H1 (cell line): Measurements from ENCODE around the gene POLR1H. TPM values are rescaled to one million over a fixed set of nuclear protein-coding genes. Genes with fewer than 3 reads are reported as not detected.

Experiments used
- CTCF ChIA-PET: fragments of 300-600 bp; sonication (Branson Sonifier 250); formaldehyde crosslinking; loops from one replicate; lab custom pipeline; 2021; ENCODE audit not compliant: partially characterized antibody; lab: Charles Lee
- POLR2A ChIA-PET: fragments of 300-600 bp; sonication (Branson Sonifier 250); formaldehyde crosslinking; loops from one replicate; lab custom pipeline; 2021; ENCODE audit warnings: inconsistent platforms; ENCODE audit not compliant: partially characterized antibody; lab: Charles Lee
- DNase-seq, 2 experiments: peaks; one replicate each; pipeline versions ENCODE4 v3.0.0 to v3.0.0-alpha.2; 2010 to 2022; ENCODE audit warnings: low spot score in 2 of 2, low read depth in 1 of 2, mixed read lengths in 1 of 2
- FAIRE-seq: peaks from 2 replicates; lab custom pipeline; 2011; peaks lifted over from hg19 to GRCh38; lab: Jason Lieb, UNC
- H2AFZ ChIP-seq: 2 replicates; pipeline ENCODE4 v1.8.1; 2012; ENCODE audit warnings: low read length, inconsistent platforms
- H2AK5ac ChIP-seq: 2 replicates; pipeline ENCODE4 v1.6.1; 2013; ENCODE audit warnings: low read depth, low read length
- H2BK120ac ChIP-seq: replicated peaks from 2 replicates; pipeline ENCODE3; 2013; ENCODE audit warnings: low read depth, low read length, inconsistent platforms
- H2BK12ac ChIP-seq: 2 replicates; pipeline ENCODE4 v1.6.1; 2013; ENCODE audit warnings: low read depth, low read length
- H2BK15ac ChIP-seq: 2 replicates; pipeline ENCODE4 v1.6.1; 2013; ENCODE audit warnings: low read length
- H2BK20ac ChIP-seq: 2 replicates; pipeline ENCODE4 v1.6.1; 2013; ENCODE audit warnings: low read length
- H2BK5ac ChIP-seq: 2 replicates; pipeline ENCODE4 v1.6.1; 2013; ENCODE audit warnings: low read depth, low read length
- H3K14ac ChIP-seq: 2 replicates; pipeline ENCODE4 v1.6.1; 2013; ENCODE audit warnings: inconsistent platforms; ENCODE audit not compliant: insufficient read length
- H3K18ac ChIP-seq: 2 replicates; pipeline ENCODE4 v1.6.1; 2013; ENCODE audit warnings: low read length; ENCODE audit errors: extremely low read depth
- H3K23ac ChIP-seq: 2 replicates; pipeline ENCODE4 v1.6.1; 2013; ENCODE audit warnings: inconsistent platforms; ENCODE audit not compliant: insufficient read length
- H3K23me2 ChIP-seq: 2 replicates; pipeline ENCODE4 v1.6.1; 2013; ENCODE audit warnings: low read depth, low read length
- H3K27ac ChIP-seq: 2 replicates; pipeline ENCODE4 v1.6.1; 2011; ENCODE audit warnings: low read depth, low read length, inconsistent platforms
- H3K27me3 ChIP-seq, 4 experiments: replicated peaks in 1 of 4; 1 replicate in 1 of 4; 2 replicates in 3 of 4; pipeline versions ENCODE4 v1.6.1 to v1.8.1; 2011 to 2013; ENCODE audit warnings: low read length in 3 of 4, mild to moderate bottlenecking in 3 of 4, inconsistent platforms in 2 of 4, mixed read lengths in 2 of 4, moderate library complexity in 1 of 4; ENCODE audit not compliant: control insufficient read depth in 3 of 4, insufficient read depth in 3 of 4; ENCODE audit errors: extremely low read depth in 1 of 4
- H3K36me3 ChIP-seq, 4 experiments: 2 replicates each; pipeline versions ENCODE4 v1.6.1 to v1.8.1; 2011 to 2013; ENCODE audit warnings: mild to moderate bottlenecking in 4 of 4, low read length in 3 of 4, moderate library complexity in 2 of 4, control low read depth in 1 of 4, inconsistent platforms in 1 of 4; ENCODE audit not compliant: insufficient read depth in 4 of 4, control insufficient read depth in 2 of 4
- H3K4ac ChIP-seq: replicated peaks from 2 replicates; pipeline ENCODE3; 2013; ENCODE audit warnings: low read length, low read depth, mixed read lengths, inconsistent platforms; ENCODE audit not compliant: insufficient read length
- H3K4me1 ChIP-seq, 4 experiments: replicated peaks in 1 of 4; 1 replicate in 1 of 4; 2 replicates in 3 of 4; pipeline versions ENCODE4 v1.6.1 to v1.8.1; 2011 to 2013; ENCODE audit warnings: low read length in 3 of 4, inconsistent platforms in 2 of 4, mixed read lengths in 1 of 4; ENCODE audit not compliant: insufficient read depth in 4 of 4, control insufficient read depth in 3 of 4
- H3K4me2 ChIP-seq, 2 experiments: 2 replicates each; pipeline versions ENCODE4 v1.6.1 to v1.8.1; 2011 to 2013; ENCODE audit warnings: low read depth in 2 of 2, low read length in 2 of 2, control low read depth in 1 of 2, inconsistent platforms in 1 of 2, mild to moderate bottlenecking in 1 of 2; ENCODE audit not compliant: insufficient read depth in 1 of 2
- H3K4me3 ChIP-seq, 4 experiments: fragments of 200-600, 300-600 bp in 1 of 4; sonication (generic), shearing (Covaris generic), sonication (Bioruptor Twin) in 1 of 4; 2 replicates each; pipeline versions ENCODE4 v1.5.1 to v1.8.1; 2011 to 2016; ENCODE audit warnings: low read length in 4 of 4, low read depth in 3 of 4, control low read depth in 2 of 4, inconsistent platforms in 2 of 4, mild to moderate bottlenecking in 2 of 4, mixed read lengths in 1 of 4, moderate library complexity in 1 of 4; ENCODE audit not compliant: insufficient read depth in 2 of 4; ENCODE audit errors: extremely low read depth in 1 of 4
- H3K56ac ChIP-seq: replicated peaks from 2 replicates; pipeline ENCODE3; 2013; ENCODE audit warnings: low read depth, mild to moderate bottlenecking, mixed read lengths, low read length, inconsistent platforms; ENCODE audit not compliant: insufficient read length
- H3K79me1 ChIP-seq: 2 replicates; pipeline ENCODE4 v1.6.1; 2013; ENCODE audit warnings: low read depth, low read length, control low read depth
- H3K79me2 ChIP-seq, 2 experiments: 2 replicates each; pipeline versions ENCODE4 v1.6.1 to v1.8.1; 2012 to 2013; ENCODE audit warnings: low read length in 2 of 2, mild to moderate bottlenecking in 2 of 2, inconsistent platforms in 1 of 2; ENCODE audit not compliant: insufficient read depth in 2 of 2, control insufficient read depth in 1 of 2
- H3K9ac ChIP-seq, 4 experiments: replicated peaks in 1 of 4; 1 replicate in 1 of 4; 2 replicates in 3 of 4; pipeline versions ENCODE4 v1.6.1 to v1.8.1; 2011 to 2013; ENCODE audit warnings: low read depth in 3 of 4, low read length in 3 of 4, control low read depth in 2 of 4, mild to moderate bottlenecking in 2 of 4, moderate library complexity in 2 of 4, inconsistent platforms in 1 of 4; ENCODE audit errors: extremely low read depth in 1 of 4
- H3K9me3 ChIP-seq, 2 experiments: 2 replicates each; pipeline versions ENCODE4 v1.6.1 to v1.8.1; 2012 to 2013; ENCODE audit warnings: mild to moderate bottlenecking in 2 of 2, moderate library complexity in 2 of 2, control low read depth in 1 of 2, inconsistent platforms in 1 of 2, low read depth in 1 of 2, low read length in 1 of 2, mixed read lengths in 1 of 2; ENCODE audit not compliant: insufficient read depth in 2 of 2
- H4K20me1 ChIP-seq, 2 experiments: replicated peaks in 1 of 2; 2 replicates each; pipeline versions ENCODE3 to v1.8.1; 2011 to 2013; ENCODE audit warnings: inconsistent platforms in 2 of 2, low read length in 2 of 2, mild to moderate bottlenecking in 1 of 2; ENCODE audit not compliant: insufficient read depth in 2 of 2, control insufficient read depth in 1 of 2
- H4K5ac ChIP-seq: 2 replicates; pipeline ENCODE4 v1.6.1; 2013; ENCODE audit warnings: low read length, low read depth, mixed read lengths, inconsistent platforms; ENCODE audit not compliant: insufficient read length
- H4K8ac ChIP-seq: 2 replicates; pipeline ENCODE4 v1.8.0; 2013; ENCODE audit warnings: mild to moderate bottlenecking, moderate library complexity, low read length, inconsistent platforms; ENCODE audit not compliant: insufficient read depth; ENCODE audit errors: extremely low read depth
- H4K91ac ChIP-seq: replicated peaks from 2 replicates; pipeline ENCODE3; 2013; ENCODE audit warnings: low read length, mixed read lengths, inconsistent platforms; ENCODE audit not compliant: insufficient read length
- NANOG ChIP-seq: IDR thresholded peaks from 2 replicates; pipeline ENCODE4 v1.6.1; 2011; ENCODE audit warnings: low read length, low read depth, mild to moderate bottlenecking, inconsistent platforms; ENCODE audit not compliant: insufficient read depth, poor library complexity, severe bottlenecking
- POU5F1 ChIP-seq: IDR thresholded peaks from 2 replicates; pipeline ENCODE4 v1.6.1; 2011; ENCODE audit warnings: low read depth, mild to moderate bottlenecking, low read length, moderate library complexity
- SP2 ChIP-seq: IDR thresholded peaks from 2 replicates; pipeline ENCODE4 v1.6.1; 2012; ENCODE audit warnings: mild to moderate bottlenecking, low read length, inconsistent platforms
- TCF12 ChIP-seq: IDR thresholded peaks from 2 replicates; pipeline ENCODE4 v1.6.1; 2011; ENCODE audit warnings: low read depth, mild to moderate bottlenecking, low read length
- WGBS, 2 experiments: shearing (Covaris generic) in 1 of 2; methylation state at CpG; one replicate each; pipeline versions ENCODE4 v1.1.6 to v1.1.7; 2013 to 2015; ENCODE audit warnings: low lambda C conversion rate in 2 of 2, mixed read lengths in 2 of 2, inconsistent platforms in 1 of 2, low coverage in 1 of 2, missing lambda C conversion rate in 1 of 2; ENCODE audit not compliant: insufficient replicate concordance in 2 of 2, insufficient coverage in 1 of 2, insufficient read length in 1 of 2; ENCODE audit errors: extremely low coverage in 1 of 2, missing lambda C conversion rate in 1 of 2; 5-methylcytosine and 5-hydroxymethylcytosine counted together
- polyA plus RNA-seq, 7 experiments: library from polyadenylated mRNA; depleted of rRNA in 3 of 7; stranded (reverse) in 5 of 7; unstranded in 2 of 7; fragments of >200 nt in 5 of 7; fragments of 200-250 nt in 2 of 7; gene quantifications; 1 replicate in 5 of 7; 2 replicates in 1 of 7; 4 replicates in 1 of 7; pipeline versions ENCODE4 v1.2.1 to v1.2.3, GENCODE V29; 2011 to 2013; ENCODE audit warnings: missing spikeins in 2 of 7, mixed read lengths in 2 of 7
- total RNA-seq: library from RNA; stranded (reverse); fragmentation: NEBNext Ultra II Directional; extraction: Animal tissue kit (Norgen Biotek cat#: 25700); gene quantifications from 2 replicates; pipeline ENCODE4 v1.2.1, GENCODE V29; 2021

POLR1H gene
- total and polyA plus RNA-seq, 2 of the 8 experiments (the other 6 are each of a cell fraction or from before 2014, with no cell fraction given), result 31.5 to 82.2 TPM

GRCh38 chr6:30101444-30102413 lies 40.7 kb downstream of the POLR1H start:
- Histone ChIP-seq H3K4me2 (peak overlapping the region; percentile 69 to 79), H3K4me1 (peaks cover 3 to 15% (median 9%) of the 10 kb centered on the region in 4 experiments; a peak in 6 of 7 replicates), H3K18ac (no peak overlapping the region), H2BK12ac (no peak overlapping the region; the same call in 1 of the 2 replicates), H3K56ac (no peak overlapping the region), H4K5ac (no peak overlapping the region), H3K14ac (no peak overlapping the region), H3K9me3 (no peaks in the 10 kb centered on the region), H3K4me3 (peak overlapping the region; percentile 36 to 65 (median 48); a peak in 7 of 8 replicates), H2AK5ac (no peak overlapping the region), H3K36me3 (no peaks in the 10 kb centered on the region), H3K27me3 (peaks cover 32 to 71% (median 64%) of the 10 kb centered on the region in 4 experiments), H4K91ac (no peak overlapping the region), H3K79me2 (no peaks in the 10 kb centered on the region), H4K8ac (no peak overlapping the region), H2AFZ (peak overlapping the region; percentile 14; the same call in 1 of the 2 replicates), H3K79me1 (no peaks in the 10 kb centered on the region), H2BK20ac (no peak overlapping the region), H2BK15ac (0 out of 2 replicates have a peak overlapping the region, but pooled peaks have one; percentile 46), H3K23ac (no peak overlapping the region), H2BK120ac (no peak overlapping the region), H4K20me1 (no peaks in the 10 kb centered on the region), H3K4ac (no peak overlapping the region), H3K27ac (no peak overlapping the region), H3K9ac (no peak overlapping the region; a peak in 1 of 7 replicates), H3K23me2 (peaks cover 10% of the 10 kb centered on the region), H2BK5ac (no peak overlapping the region)
- DNase-seq, result peak; percentile 57 to 88
- POLR2A ChIA-PET, result interaction anchor here (0.6 to 1.6 kb wide), 9 partner anchors 9 to 363 kb away, joined by 3 to 9 read pairs (median 4); partner anchors contain the start of genes POLR1H, PPP1R11 and TRIM31
- CTCF ChIA-PET, result interaction anchor here (0.5 to 2.9 kb wide), 15 partner anchors 8 to 88 kb away, joined by 3 to 22 read pairs (median 3); partner anchors contain the start of genes RNF39 and TRIM31
- no peak for FAIRE-seq
- 5% methylated on average over 26 of the region's 51 CpGs; no CpG with 5 or more reads in 1 of the 2 experiments for WGBS, 2 experiments
- TF ChIP-seq NANOG, result no peak
- TF ChIP-seq TCF12, result no peak
- no peak for TF ChIP-seq POU5F1
- no peak for TF ChIP-seq SP2
